ENCODE measurements around the gene HYCC2. TPM values are rescaled to one million over a fixed set of nuclear protein-coding genes. Genes with fewer than 3 reads are reported as not detected.

HYCC2 gene
- total RNA-seq, 6 experiments from 2014 or later = 5.5 to 14.0 (median 10.3) TPM

DNA sequence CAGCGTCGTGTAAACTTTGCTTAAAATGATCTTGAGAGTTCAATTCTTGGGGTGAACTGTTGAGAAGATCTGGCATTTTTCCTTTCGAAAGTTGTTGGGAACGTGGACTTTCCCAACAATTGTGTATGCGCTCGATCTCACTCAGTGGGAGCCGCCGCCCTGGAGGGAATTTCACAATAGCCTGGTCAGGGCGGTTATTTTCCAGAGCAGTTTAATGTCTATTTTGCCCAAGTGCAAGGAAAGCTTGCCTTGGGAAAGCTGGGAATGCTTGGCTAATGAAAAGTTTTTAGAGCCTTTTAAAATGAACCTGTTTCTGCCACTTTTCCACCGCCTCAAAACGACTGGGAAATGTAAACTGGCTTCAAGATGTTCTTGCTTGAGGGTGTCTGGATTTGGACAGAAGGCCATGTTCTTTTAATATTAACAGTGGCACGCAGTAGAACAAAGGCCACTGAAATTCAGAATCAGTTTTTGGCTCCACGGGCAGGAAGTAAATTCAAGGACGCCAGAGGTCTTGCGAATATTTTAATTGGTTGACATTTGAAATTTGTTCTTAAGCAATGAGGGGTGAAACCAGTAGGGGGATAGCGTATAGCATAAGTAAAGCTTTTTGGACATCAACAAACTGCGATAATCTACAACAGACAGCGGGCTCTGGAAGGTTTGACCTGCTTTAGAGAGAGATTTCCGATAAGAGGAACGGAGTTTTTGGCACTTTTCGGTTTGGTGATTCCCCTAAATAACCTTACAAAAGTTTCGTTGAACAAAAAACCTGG is 45.7 kb upstream of the HYCC2 start:
- Histone ChIP-seq H3K27ac (peak overlapping the region; percentile 99 to 100 (median 100)), H3K4me3 (peak overlapping the region; percentile 68 to 90 (median 89)), H3K27me3 (no peaks in the 10 kb centered on the region), H3K9me3 (no peaks in the 10 kb centered on the region), H3K4me1 (peaks cover 0 to 37% (median 10%) of the 10 kb centered on the region in 4 donors), H3K36me3 (no peaks in the 10 kb centered on the region)
- DNase-seq (peak; percentile 61 to 80 (median 78)), ATAC-seq (peak; percentile 27 to 53 (median 39))
- TF ChIP-seq POLR2A (IDR thresholded peaks at IDR 0.05) = peak; percentile 68
- TF ChIP-seq CTCF (IDR thresholded peaks at IDR 0.05) = peak in 2 of 4 donors; percentile 22 to 48
- intact Hi-C loops (cut with DNase I) = no loop called here
- under 1% methylated on average over 21 of the region's 22 CpGs for WGBS (ENCODE audit: insufficient coverage, low coverage, low lambda C conversion rate, missing lambda C conversion rate)

DNA sequence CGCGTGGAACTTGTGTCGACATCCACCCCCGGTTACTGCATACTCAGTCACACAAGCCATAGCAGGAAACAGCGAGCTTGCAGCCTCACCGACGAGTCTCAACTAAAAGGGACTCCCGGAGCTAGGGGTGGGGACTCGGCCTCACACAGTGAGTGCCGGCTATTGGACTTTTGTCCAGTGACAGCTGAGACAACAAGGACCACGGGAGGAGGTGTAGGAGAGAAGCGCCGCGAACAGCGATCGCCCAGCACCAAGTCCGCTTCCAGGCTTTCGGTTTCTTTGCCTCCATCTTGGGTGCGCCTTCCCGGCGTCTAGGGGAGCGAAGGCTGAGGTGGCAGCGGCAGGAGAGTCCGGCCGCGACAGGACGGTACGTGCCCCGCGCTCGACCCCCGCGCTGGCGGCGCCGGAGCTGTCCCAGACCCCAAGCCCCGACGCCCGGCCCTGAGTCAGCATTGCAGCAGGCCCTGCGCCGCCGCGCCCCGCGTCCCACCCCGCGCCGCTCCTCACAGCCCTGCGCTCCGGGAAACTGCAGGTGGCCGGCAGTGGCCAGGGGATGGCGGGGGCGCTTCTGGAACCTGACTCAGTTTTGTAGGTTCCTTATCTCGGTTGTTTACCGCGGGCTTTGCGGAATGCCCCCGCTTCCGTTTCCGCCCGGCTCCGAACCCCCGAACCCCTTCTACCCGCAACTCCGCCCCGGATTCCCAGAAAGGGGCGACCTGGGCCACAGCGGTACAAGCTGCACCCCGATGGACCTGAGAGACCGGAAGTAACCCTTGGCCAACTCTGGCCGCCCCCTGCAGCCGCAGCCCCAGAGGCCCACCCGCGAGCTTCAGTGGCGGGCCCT is 44.9 kb upstream of the HYCC2 start, which contains the start of gene CFLAR:
CFLAR (plus strand) TSS at position 50 of the 844 bp plus-strand sequence. CDS start 13,702 bp downstream, outside the sequence.
- WGBS (ENCODE audit: insufficient coverage, low coverage, low lambda C conversion rate, missing lambda C conversion rate) = 1% methylated on average over 14 of the region's 75 CpGs
- Histone ChIP-seq H3K9me3 (no peaks in the 10 kb centered on the region), H3K4me3 (peak within 1 kb of the TSS; percentile 68 to 90 (median 89)), H3K36me3 (no peaks in the 10 kb centered on the region), H3K4me1 (peaks cover 0 to 29% (median 8%) of the 10 kb centered on the region in 4 donors), H3K27ac (peak within 1 kb of the TSS; percentile 99 to 100 (median 100)), H3K27me3 (no peaks in the 10 kb centered on the region)
- intact Hi-C loops (cut with DNase I) = no loop called here
- ATAC-seq = peak; percentile 57 to 78 (median 68)
- TF ChIP-seq CTCF (IDR thresholded peaks at IDR 0.05) (no peak), POLR2A (IDR thresholded peaks at IDR 0.05) (peak; percentile 80)
- DNase-seq = peak; percentile 80 to 91 (median 89)

DNA sequence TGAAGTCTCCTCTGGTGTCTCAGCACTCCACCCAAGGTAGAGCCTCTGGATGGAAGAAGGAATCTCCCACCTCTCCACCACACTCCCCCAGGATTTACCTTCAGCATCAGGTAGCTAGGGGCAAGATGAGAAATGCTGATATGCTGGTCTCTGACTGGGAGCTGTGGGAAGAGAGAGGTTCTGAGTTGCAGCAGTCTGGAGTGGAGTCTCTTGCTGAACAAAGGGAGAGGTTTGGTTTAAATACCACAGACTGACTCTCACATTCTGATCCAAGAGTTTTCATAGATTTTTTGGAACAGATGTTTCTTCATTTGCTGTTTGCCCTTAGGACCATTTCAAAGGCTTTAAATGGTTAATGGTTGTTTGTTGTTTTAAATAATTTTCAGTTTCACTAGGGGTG is 43.4 kb upstream of the HYCC2 start:
- H3K27me3 ChIP-seq = no peaks in the 10 kb centered on the region
- no peaks in the 10 kb centered on the region for H3K9me3 ChIP-seq
- H3K4me3 ChIP-seq = peak overlapping the region in 2 of 3 donors; percentile 68 to 90
- no peaks in the 10 kb centered on the region for H3K36me3 ChIP-seq
- H3K27ac ChIP-seq = peak overlapping the region; percentile 99 to 100 (median 100)
- TF ChIP-seq CTCF (IDR thresholded peaks at IDR 0.05) (no peak), POLR2A (IDR thresholded peaks at IDR 0.05) (no peak)
- DNase-seq (peak in 1 of 3 donors; percentile 30), ATAC-seq (no peak)
- intact Hi-C loops (cut with DNase I) = no loop called here
- H3K4me1 ChIP-seq = peaks cover 0 to 14% (median 2%) of the 10 kb centered on the region in 4 donors

DNA sequence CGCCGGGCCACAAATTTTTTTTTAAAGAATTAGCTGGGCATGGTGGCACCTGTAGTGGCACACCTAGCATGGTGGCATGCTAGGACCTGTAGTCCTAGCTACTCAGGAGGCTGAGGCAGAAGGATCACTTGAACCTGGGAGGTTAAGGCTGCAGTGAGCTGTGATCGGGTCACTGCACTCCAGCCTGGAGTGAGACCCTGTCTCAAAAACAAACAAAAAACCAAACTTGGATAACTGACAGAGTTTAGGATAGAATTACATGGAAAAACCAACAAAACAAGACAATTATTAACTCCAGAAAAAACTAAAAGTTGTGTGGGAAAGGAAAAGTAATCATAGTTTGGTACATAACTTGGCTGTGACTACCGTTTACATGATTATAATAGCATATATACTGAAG is 42.9 kb upstream of the HYCC2 start:
- Histone ChIP-seq H3K36me3 (no peaks in the 10 kb centered on the region), H3K4me3 (no peak overlapping the region), H3K27me3 (no peaks in the 10 kb centered on the region), H3K9me3 (no peaks in the 10 kb centered on the region), H3K4me1 (peaks cover 0 to 9% (median 2%) of the 10 kb centered on the region in 4 donors), H3K27ac (peak overlapping the region in 2 of 3 donors; percentile 100)
- intact Hi-C loops (cut with DNase I) = no loop called here
- WGBS (ENCODE audit: insufficient coverage, low coverage, low lambda C conversion rate, missing lambda C conversion rate) = 59% methylated on average over 4 of the region's 4 CpGs
- ATAC-seq (no peak), DNase-seq (peak in 1 of 3 donors; percentile 33)
- no peak for TF ChIP-seq CTCF (IDR thresholded peaks at IDR 0.05)
- no peak for TF ChIP-seq POLR2A (IDR thresholded peaks at IDR 0.05)

Measured in right lobe of liver (tissue), 6 donors.